NOMO-1 treated with DMSO at 0.1 percent for 48 hours (cell line): Measurements from ENCODE around the gene PLD4.
"Not testable (repeated sequence)": the region's sequence is repeated elsewhere in the genome, so short reads cannot be mapped to it uniquely, and the experiment has no call there.

Experiments used
- DNase-seq: peaks from one replicate; lab custom pipeline; 2025; ENCODE audit not compliant: unreplicated experiment; lab: John Stamatoyannopoulos, UW

Gene PLD4

GRCh38 chr14:104924421-104925213 lies at the start of gene PLD4:
TSS of gene PLD4 (plus strand) at chr14:104924879. CDS start at chr14:104927141, 2,262 bp downstream.
- DNase-seq = peak; percentile 84

- no peak for DNase-seq
Measured at GRCh38 chr14:104875412-104875751, 49.3 kb upstream of the PLD4 start.

GRCh38 chr14:104875811-104876210 lies 48.9 kb upstream of the PLD4 start:
- no peak for DNase-seq

GRCh38 chr14:104876251-104876699 lies 48.4 kb upstream of the PLD4 start:
- DNase-seq = no peak

- no peak for DNase-seq
Measured at GRCh38 chr14:104877066-104877805, 47.4 kb upstream of the PLD4 start.

- no peak for DNase-seq
Measured at GRCh38 chr14:104877806-104878550, 46.7 kb upstream of the PLD4 start.

GRCh38 chr14:104878582-104878981 lies 46.1 kb upstream of the PLD4 start:
- DNase-seq = no peak

GRCh38 chr14:104879201-104879982 lies 45.3 kb upstream of the PLD4 start:
- DNase-seq = no peak

GRCh38 chr14:104879983-104880565 lies 44.6 kb upstream of the PLD4 start:
- no peak for DNase-seq

- no peak for DNase-seq
Measured at GRCh38 chr14:104880584-104881210, 44.0 kb upstream of the PLD4 start.

GRCh38 chr14:104881369-104881979 lies 43.2 kb upstream of the PLD4 start:
- DNase-seq = no peak

GRCh38 chr14:104882325-104882973 lies 42.2 kb upstream of the PLD4 start:
- DNase-seq = no peak

- DNase-seq = no peak
Measured at GRCh38 chr14:104882991-104883660, 41.6 kb upstream of the PLD4 start.

GRCh38 chr14:104883681-104884361 lies 40.9 kb upstream of the PLD4 start:
- no peak for DNase-seq

GRCh38 chr14:104884381-104884780 lies 40.3 kb upstream of the PLD4 start:
- not testable (repeated sequence) for DNase-seq

- DNase-seq = no peak
Measured at GRCh38 chr14:104885031-104885972, 39.4 kb upstream of the PLD4 start.
